Omental fat pad (tissue), 4 donors: Measurements from ENCODE around the gene KCNAB1. TPM values are rescaled to one million over a fixed set of nuclear protein-coding genes. Genes with fewer than 3 reads are reported as not detected.
A peak's percentile ranks its signal among the peaks of the same experiment; 100 is the strongest.

ENCODE experiments used
- ATAC-seq: fragments of 150-250 bp; one replicate; pipeline ENCODE4 v1.9.1; 2016; ENCODE audit warnings: mild to moderate bottlenecking, moderate library complexity; ENCODE audit not compliant: low FRiP score
- DNase-seq: peaks from one replicate; pipeline ENCODE4 v3.0.0-alpha.2; 2019; ENCODE audit warnings: low spot score
- total RNA-seq, 4 donors: library from RNA; depleted of rRNA; stranded (reverse); fragments of >200 nt; gene quantifications; one replicate each; pipeline ENCODE4 v1.1.0, GENCODE V29; 2016
- TF ChIP-seq, protein P1 (sequence below), 3 donors: fragments of 450-650 bp; IDR thresholded peaks; one replicate each; pipeline ENCODE4 v1.5.1; 2016 to 2017; ENCODE audit warnings: antibody characterized with exemption in 3 of 3, mild to moderate bottlenecking in 3 of 3, moderate library complexity in 2 of 3

KCNAB1 gene
- total RNA-seq, 4 donors from 2014 or later = 2.2 to 12.6 (median 5.7) TPM

DNA sequence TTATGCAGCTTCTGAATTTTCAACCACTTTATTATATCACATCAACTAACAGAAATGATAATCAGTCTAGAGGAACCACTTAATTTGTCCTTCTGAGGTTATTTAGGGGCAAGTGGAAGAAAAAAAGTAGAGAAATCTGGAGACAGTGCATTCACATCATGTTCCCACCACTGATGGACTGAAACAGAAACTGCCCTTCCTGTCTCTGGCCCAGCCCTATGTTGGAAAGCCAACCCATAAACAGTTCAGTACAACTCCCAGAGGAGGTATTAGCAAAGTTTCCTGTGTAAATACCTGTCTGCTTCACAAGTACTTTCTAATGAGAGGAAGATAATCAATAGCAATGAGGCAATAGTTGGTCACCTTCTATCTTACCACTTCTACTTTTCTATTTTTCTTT is 228.7 kb downstream of the KCNAB1 start:
- no peak for DNase-seq
- TF ChIP-seq, protein P1, sequence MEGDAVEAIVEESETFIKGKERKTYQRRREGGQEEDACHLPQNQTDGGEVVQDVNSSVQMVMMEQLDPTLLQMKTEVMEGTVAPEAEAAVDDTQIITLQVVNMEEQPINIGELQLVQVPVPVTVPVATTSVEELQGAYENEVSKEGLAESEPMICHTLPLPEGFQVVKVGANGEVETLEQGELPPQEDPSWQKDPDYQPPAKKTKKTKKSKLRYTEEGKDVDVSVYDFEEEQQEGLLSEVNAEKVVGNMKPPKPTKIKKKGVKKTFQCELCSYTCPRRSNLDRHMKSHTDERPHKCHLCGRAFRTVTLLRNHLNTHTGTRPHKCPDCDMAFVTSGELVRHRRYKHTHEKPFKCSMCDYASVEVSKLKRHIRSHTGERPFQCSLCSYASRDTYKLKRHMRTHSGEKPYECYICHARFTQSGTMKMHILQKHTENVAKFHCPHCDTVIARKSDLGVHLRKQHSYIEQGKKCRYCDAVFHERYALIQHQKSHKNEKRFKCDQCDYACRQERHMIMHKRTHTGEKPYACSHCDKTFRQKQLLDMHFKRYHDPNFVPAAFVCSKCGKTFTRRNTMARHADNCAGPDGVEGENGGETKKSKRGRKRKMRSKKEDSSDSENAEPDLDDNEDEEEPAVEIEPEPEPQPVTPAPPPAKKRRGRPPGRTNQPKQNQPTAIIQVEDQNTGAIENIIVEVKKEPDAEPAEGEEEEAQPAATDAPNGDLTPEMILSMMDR (IDR thresholded peaks at IDR 0.05) = no peak
- ATAC-seq = no peak

DNA sequence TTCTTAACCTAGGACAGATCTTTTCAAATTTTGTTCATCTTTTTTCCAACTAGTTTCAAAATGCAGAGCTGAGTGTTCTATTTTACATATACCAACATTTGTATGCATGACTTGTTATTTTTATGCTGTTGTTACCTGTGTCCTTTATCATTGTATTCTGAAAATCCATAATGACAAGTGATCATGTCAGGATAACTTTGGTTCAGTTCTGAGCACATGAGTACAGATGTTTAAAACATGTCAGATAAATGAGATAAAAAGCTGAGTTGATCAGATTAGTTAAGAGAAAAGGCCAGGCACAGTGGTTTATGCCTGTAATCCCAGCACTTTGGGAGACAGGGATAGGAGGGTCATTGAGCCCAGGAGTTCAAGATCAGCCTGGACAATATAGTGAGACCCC is 229.6 kb downstream of the KCNAB1 start:
- TF ChIP-seq, protein P1 (IDR thresholded peaks at IDR 0.05) = no peak
- no peak for DNase-seq
- ATAC-seq = no peak

DNA sequence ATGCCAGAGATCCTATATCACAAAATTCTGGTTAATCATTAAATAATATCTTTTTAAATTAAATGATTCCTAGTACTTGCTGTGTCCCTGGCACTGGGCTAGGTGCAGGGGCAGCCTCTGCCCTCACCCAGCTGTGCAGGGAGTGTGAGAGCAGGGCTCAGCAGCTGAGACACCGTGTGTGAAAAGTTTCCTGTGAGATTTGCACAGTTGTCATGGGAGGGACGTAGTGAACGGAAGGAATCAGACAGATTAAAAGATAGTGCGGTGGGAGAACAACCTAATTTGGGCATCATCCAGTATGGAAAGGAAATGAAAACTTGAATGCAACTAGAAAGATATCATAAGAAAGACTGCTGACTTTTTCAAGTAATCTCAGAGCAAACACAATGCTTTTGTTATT is 230.4 kb downstream of the KCNAB1 start:
- DNase-seq (no peak), ATAC-seq (no peak)
- TF ChIP-seq, protein P1 (IDR thresholded peaks at IDR 0.05) = no peak

DNA sequence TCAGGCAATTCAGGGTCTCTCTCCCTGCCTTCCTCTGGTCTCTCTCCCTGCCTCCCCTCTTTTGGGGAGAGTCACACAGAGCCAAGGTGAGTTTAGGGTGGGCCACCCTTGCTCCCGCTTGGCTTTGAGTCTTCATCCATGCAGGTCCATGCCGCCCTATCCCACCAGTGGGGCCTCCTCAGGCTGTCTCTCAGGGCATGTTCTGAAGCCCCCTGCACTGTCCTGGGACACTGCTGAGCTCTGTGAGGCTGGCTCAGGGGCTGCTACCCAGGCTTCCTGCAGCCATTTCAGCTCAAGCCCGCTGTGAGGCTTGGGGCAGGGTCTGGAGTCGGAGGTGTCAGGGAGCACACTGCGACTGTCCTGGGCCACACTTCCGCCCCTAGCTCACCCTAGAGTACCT is 231.4 kb downstream of the KCNAB1 start:
- TF ChIP-seq, protein P1 (IDR thresholded peaks at IDR 0.05) = no peak
- no peak for DNase-seq
- ATAC-seq = no peak

DNA sequence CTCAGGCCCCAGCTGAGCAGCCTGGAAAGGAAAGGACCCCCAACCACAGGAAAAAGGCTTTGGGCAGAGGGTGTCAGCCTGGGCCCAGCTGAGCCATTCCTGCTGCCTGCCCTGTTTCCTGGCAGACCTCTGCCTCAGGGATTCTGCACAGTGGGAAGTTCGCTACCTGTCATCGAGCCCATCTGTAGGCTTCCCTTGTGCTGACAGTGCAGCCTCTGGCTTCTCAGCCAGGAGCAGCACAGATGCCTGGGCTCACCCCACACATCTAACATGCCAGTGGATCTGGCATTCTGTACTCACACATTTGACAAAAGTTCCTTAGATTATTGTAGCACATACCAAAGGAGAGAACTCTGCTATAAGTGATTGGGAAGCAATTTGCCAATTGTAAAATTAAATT is 232.3 kb downstream of the KCNAB1 start:
- DNase-seq = no peak
- ATAC-seq = no peak
- TF ChIP-seq, protein P1 (IDR thresholded peaks at IDR 0.05) = no peak

DNA sequence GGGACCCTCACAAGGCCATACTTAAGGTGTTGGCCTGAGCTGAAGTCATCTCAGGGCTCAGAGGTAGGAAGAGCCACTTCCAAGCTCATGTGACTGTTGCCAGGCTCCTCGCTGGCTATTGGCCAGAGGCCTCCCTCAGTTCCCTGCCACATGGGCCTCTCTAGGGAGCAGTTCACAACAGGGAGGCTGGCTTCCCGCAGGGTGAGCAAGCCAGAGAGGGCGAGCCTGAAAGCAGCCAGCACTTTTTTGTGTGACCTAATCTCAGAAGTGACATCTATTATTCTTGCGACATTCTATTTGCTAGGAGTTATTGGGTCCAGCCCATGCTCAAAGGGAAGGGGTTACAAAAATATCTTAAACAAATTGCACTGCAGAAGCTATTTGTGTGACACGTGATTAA is 233.2 kb downstream of the KCNAB1 start:
- TF ChIP-seq, protein P1 (IDR thresholded peaks at IDR 0.05) = no peak
- ATAC-seq (no peak), DNase-seq (no peak)

DNA sequence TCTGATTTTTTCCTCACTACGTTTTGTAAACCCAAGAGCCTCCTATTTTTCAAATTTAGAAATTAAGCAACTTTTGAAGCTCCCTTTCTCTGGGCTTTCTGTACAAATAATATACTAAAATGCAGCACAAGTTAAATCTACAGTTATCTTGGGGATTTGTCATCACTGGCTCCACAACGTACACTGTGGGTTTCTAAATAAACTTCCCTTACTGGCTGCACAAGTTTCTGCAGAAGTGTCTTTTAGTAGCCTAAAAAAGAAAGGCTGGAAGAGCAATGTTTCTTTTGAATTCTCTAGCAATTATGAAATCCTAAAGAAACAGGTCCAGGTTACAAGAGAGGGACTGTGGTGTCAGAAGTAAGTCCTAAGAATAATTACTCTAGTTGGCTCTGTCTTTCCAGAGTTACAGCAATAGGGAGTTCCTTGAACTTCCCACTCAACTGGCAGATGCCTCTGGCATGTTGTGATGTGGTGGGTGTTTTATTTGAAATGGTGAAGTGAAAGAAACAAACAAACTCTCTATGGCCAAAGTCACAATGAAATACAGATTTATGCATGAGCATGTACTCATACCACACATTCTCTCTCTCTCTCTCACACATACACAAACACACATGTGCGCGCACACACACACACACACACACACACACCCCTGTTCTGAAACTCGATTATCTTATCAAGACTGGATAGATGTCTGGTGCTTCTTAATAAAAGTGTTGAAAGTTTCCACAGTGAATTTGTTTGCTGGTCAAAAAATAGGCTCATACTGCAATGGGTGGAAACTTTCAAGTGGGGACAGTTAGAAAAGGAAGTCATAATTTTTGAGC is 236.4 kb downstream of the KCNAB1 start:
- TF ChIP-seq, protein P1 (IDR thresholded peaks at IDR 0.05) = no peak
- ATAC-seq = peak; percentile 75
- DNase-seq = no peak
